ENCODE data around the gene CGNL1.

Gene CGNL1

GRCh38 chr15:57554063-57554811 is 177.9 kb downstream of the CGNL1 start:
- no peak for FAIRE-seq

- FAIRE-seq: no peak
Measured at GRCh38 chr15:57554812-57555179, 178.5 kb downstream of the CGNL1 start.

- no peak for FAIRE-seq
Measured at GRCh38 chr15:57555270-57555669, 179.0 kb downstream of the CGNL1 start.

GRCh38 chr15:57556040-57556439 is 179.7 kb downstream of the CGNL1 start:
- no peak for FAIRE-seq

- FAIRE-seq: no peak
Measured at GRCh38 chr15:57557267-57557666, 181.0 kb downstream of the CGNL1 start.

- no peak for FAIRE-seq
Measured at GRCh38 chr15:57557810-57558209, 181.5 kb downstream of the CGNL1 start.

- peak; percentile 55 for FAIRE-seq
Measured at GRCh38 chr15:57559875-57560274, 183.6 kb downstream of the CGNL1 start.

GRCh38 chr15:57561041-57561711 is 184.9 kb downstream of the CGNL1 start:
- peak; percentile 89 for FAIRE-seq

GRCh38 chr15:57562196-57562769 is 186.0 kb downstream of the CGNL1 start:
- FAIRE-seq: no peak

- no peak for FAIRE-seq
Measured at GRCh38 chr15:57563416-57563815, 187.1 kb downstream of the CGNL1 start.

- FAIRE-seq: no peak
Measured at GRCh38 chr15:57565311-57565710, 189.0 kb downstream of the CGNL1 start.

- FAIRE-seq: no peak
Measured at GRCh38 chr15:57566834-57567233, 190.5 kb downstream of the CGNL1 start.

GRCh38 chr15:57567891-57568290 is 191.6 kb downstream of the CGNL1 start:
- FAIRE-seq: no peak

GRCh38 chr15:57568299-57568698 is 192.0 kb downstream of the CGNL1 start:
- FAIRE-seq: no peak

- no peak for FAIRE-seq
Measured at GRCh38 chr15:57570340-57570739, 194.0 kb downstream of the CGNL1 start.

GRCh38 chr15:57570994-57571393 is 194.7 kb downstream of the CGNL1 start:
- no peak for FAIRE-seq

GRCh38 chr15:57571725-57572124 is 195.4 kb downstream of the CGNL1 start:
- no peak for FAIRE-seq

GRCh38 chr15:57572468-57572867 is 196.2 kb downstream of the CGNL1 start:
- no peak for FAIRE-seq

GRCh38 chr15:57573151-57573550 is 196.8 kb downstream of the CGNL1 start:
- no peak for FAIRE-seq

- FAIRE-seq: no peak
Measured at GRCh38 chr15:57575363-57575762, 199.1 kb downstream of the CGNL1 start.

- no peak for FAIRE-seq
Measured at GRCh38 chr15:57578288-57578900, 202.1 kb downstream of the CGNL1 start.

- FAIRE-seq: no peak
Measured at GRCh38 chr15:57580428-57580827, 204.1 kb downstream of the CGNL1 start.

- FAIRE-seq: no peak
Measured at GRCh38 chr15:57580866-57581265, 204.6 kb downstream of the CGNL1 start.

GRCh38 chr15:57582090-57582489 is 205.8 kb downstream of the CGNL1 start:
- FAIRE-seq: no peak
